Non-pigmented ciliary epithelial cell (primary cell): Measurements from ENCODE around the gene ENDOU.
"Not testable (repeated sequence)": the region's sequence is repeated elsewhere in the genome, so short reads cannot be mapped to it uniquely, and the experiment has no call there.

Experiments used
- DNase-seq: peaks from one replicate; pipeline ENCODE4 v3.0.0-alpha.2; 2010; ENCODE audit warnings: low read depth

Gene ENDOU

DNA sequence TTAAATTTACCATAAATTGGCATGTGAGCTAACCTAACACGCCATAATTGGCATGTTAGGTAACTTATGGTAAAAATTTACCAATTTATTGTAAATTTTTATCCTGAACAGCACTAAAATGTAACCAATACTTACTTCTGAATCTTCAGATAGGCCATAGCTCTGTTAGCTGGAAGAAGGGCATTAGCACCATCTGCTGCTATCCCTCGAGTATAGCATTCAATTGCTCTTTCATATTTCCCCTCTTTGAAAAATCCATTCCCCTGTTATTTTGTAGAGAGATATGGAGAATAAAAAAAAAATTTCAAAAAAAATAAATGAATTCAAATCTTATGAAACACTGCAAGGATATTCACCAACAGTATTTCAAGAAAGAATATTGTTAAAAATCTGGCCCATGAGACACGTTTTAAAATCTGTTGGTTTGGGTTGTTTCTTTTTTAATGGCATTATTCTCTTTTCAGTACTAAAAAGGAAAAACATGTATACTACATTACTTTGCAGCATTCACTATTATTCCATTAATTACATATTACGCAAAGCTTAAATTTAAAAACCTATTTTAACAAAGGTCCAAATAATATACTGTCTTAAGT, 38.5 kb downstream of the ENDOU start:
- peak; percentile 30 for DNase-seq

DNA sequence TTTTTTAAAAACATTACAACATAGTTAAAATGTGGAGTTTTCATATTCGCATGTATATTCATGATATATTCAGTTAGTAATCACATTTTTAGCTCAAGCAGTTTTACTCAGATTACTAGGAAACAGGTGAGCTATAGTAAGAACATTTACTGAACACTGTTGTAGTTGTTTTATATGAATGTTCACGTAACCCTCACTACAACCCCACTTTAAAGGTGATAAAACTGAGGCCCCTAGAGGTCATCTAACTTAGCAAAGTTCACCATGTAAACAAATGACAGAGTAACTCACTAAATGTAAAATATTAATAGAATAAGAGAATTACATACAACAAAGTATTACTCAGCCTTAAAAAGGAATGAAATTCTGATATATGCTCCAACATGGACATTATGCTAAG, 45.5 kb downstream of the ENDOU start:
- DNase-seq: no peak

DNA sequence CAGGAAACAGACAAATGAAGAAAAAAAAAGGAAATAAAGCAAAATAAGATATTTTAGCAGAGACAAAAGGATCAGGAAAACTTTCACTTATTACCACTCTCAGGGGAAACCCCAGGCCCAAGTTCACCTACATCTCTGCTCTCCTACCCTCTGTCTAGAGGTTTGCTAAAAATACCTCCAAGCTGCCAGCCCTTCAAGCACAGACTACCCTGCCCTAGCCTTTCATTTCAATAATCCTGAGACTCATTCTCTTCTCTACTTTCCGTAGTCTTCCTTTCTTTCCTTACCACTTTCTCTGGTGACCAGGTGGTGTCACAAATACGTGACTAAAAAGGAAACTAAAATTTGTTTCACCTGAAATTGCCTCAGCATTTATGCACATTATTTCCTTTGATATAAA, 53.2 kb downstream of the ENDOU start:
- no peak for DNase-seq

GRCh38 chr12:47667935-47668334, 57.4 kb downstream of the ENDOU start:
- not testable (repeated sequence) for DNase-seq
